HUES6 (cell line): ENCODE measurements around the gene NKIRAS1.
"Not testable (repeated sequence)": the region's sequence is repeated elsewhere in the genome, so short reads cannot be mapped to it uniquely, and the experiment has no call there.

Source experiments
- H3K27ac ChIP-seq: 2 replicates; pipeline ENCODE4 v1.7.0; 2013; ENCODE audit warnings: low read depth, mild to moderate bottlenecking, low read length, inconsistent platforms
- H3K27me3 ChIP-seq: 2 replicates; pipeline ENCODE4 v1.6.1; 2013; ENCODE audit warnings: low read length; ENCODE audit not compliant: control insufficient read depth, insufficient read depth
- H3K36me3 ChIP-seq: 2 replicates; pipeline ENCODE4 v1.6.1; 2013; ENCODE audit warnings: low read length; ENCODE audit not compliant: control insufficient read depth, insufficient read depth
- H3K4me1 ChIP-seq: 2 replicates; pipeline ENCODE4 v1.6.1; 2013; ENCODE audit warnings: low read length; ENCODE audit not compliant: control insufficient read depth, insufficient read depth
- H3K4me3 ChIP-seq: 2 replicates; pipeline ENCODE4 v1.5.1; 2013; ENCODE audit warnings: low read depth, low read length
- H3K9ac ChIP-seq: one replicate; pipeline ENCODE4 v1.6.1; 2013; ENCODE audit warnings: mild to moderate bottlenecking, low read length
- H3K9me3 ChIP-seq: 2 replicates; pipeline ENCODE4 v1.6.1; 2013; ENCODE audit warnings: low read depth, low read length; ENCODE audit not compliant: control insufficient read depth, insufficient read depth

The NKIRAS1 gene

GRCh38 chr3:23849462-23849861 is 67.3 kb downstream of the NKIRAS1 start:
- not testable (repeated sequence) for H3K4me1 ChIP-seq, H3K4me3 ChIP-seq, H3K27ac ChIP-seq, H3K9ac ChIP-seq, H3K9me3 ChIP-seq, H3K27me3 ChIP-seq, H3K36me3 ChIP-seq

GRCh38 chr3:23845326-23846216 is 71.2 kb downstream of the NKIRAS1 start:
- peaks cover 3% of the 10 kb centered on the region; the same call in 1 of the 2 replicates for H3K4me1 ChIP-seq
- H3K4me3 ChIP-seq, result no peak overlapping the region
- no peaks in the 10 kb centered on the region for H3K27me3 ChIP-seq
- H3K27ac ChIP-seq, result no peak overlapping the region
- H3K9me3 ChIP-seq, result peaks cover 3% of the 10 kb centered on the region; the same call in 1 of the 2 replicates
- no peak overlapping the region for H3K9ac ChIP-seq
- peaks cover 5% of the 10 kb centered on the region; the same call in 1 of the 2 replicates for H3K36me3 ChIP-seq

- Histone ChIP-seq H3K9ac (no peak overlapping the region), H3K27me3 (no peaks in the 10 kb centered on the region), H3K4me3 (no peak overlapping the region), H3K27ac (no peak overlapping the region), H3K4me1 (peaks cover 9% of the 10 kb centered on the region), H3K36me3 (peaks cover 2% of the 10 kb centered on the region; the same call in 1 of the 2 replicates), H3K9me3 (no peaks in the 10 kb centered on the region)
These were observed 72.9 kb downstream of the NKIRAS1 start for GRCh38 chr3:23843869-23844268.
